Subcutaneous adipose tissue (tissue), 4 donors: Measurements from ENCODE around the gene CISD3. TPM values are rescaled to one million over a fixed set of nuclear protein-coding genes. Genes with fewer than 3 reads are reported as not detected.

Source experiments
- total RNA-seq, 4 donors: library from RNA; depleted of rRNA; stranded (reverse); fragments of >200 nt; gene quantifications; one replicate each; pipeline ENCODE4 v1.1.0, GENCODE V29; 2016
- TF ChIP-seq, protein P1 (sequence below): fragments of 450-650 bp; IDR thresholded peaks from one replicate; pipeline ENCODE4 v1.5.1; 2016; ENCODE audit warnings: low read depth, mild to moderate bottlenecking, control low read depth, antibody characterized with exemption, moderate library complexity

The CISD3 gene
- total RNA-seq, 4 donors from 2014 or later = 11.0 to 19.7 (median 15.1) TPM

DNA sequence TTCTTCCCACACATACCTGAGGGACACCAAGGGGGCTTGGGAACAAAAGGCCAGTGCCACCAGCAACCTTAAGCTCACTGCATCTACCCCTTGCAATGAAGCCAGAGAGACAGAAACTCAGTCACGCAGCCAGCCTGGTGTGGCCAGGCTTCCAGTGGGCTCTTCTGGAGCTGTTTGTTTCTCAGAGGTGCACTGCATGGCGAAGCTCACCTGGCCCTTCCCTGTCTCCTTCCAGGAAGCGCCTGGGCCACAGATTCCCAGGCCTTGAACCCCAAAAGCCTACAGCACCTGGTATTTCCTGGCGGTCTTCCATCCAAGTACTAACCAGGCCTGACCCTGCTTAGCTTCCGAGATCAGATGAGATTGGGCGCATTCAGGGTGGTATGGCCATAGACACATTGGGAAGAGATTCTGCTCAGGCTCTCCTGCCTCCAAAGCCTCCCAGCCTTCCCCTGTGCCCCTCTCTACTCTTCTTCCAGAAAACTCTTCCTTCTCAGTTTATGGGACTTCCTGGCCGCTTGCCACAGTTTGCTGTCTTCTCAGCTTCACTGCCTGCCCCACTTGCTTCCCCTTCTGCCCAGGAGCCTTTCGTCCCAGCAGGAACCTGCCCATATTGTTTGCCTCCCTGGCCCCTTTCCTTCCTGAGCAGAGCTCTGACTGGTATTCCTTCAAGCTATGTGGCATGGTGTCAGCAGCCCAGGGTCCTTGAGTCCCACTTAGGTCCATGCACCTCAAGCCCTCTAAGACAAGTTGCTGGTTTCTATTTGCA, 1.6 kb downstream of the CISD3 start:
- TF ChIP-seq, protein P1, sequence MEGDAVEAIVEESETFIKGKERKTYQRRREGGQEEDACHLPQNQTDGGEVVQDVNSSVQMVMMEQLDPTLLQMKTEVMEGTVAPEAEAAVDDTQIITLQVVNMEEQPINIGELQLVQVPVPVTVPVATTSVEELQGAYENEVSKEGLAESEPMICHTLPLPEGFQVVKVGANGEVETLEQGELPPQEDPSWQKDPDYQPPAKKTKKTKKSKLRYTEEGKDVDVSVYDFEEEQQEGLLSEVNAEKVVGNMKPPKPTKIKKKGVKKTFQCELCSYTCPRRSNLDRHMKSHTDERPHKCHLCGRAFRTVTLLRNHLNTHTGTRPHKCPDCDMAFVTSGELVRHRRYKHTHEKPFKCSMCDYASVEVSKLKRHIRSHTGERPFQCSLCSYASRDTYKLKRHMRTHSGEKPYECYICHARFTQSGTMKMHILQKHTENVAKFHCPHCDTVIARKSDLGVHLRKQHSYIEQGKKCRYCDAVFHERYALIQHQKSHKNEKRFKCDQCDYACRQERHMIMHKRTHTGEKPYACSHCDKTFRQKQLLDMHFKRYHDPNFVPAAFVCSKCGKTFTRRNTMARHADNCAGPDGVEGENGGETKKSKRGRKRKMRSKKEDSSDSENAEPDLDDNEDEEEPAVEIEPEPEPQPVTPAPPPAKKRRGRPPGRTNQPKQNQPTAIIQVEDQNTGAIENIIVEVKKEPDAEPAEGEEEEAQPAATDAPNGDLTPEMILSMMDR = no peak

DNA sequence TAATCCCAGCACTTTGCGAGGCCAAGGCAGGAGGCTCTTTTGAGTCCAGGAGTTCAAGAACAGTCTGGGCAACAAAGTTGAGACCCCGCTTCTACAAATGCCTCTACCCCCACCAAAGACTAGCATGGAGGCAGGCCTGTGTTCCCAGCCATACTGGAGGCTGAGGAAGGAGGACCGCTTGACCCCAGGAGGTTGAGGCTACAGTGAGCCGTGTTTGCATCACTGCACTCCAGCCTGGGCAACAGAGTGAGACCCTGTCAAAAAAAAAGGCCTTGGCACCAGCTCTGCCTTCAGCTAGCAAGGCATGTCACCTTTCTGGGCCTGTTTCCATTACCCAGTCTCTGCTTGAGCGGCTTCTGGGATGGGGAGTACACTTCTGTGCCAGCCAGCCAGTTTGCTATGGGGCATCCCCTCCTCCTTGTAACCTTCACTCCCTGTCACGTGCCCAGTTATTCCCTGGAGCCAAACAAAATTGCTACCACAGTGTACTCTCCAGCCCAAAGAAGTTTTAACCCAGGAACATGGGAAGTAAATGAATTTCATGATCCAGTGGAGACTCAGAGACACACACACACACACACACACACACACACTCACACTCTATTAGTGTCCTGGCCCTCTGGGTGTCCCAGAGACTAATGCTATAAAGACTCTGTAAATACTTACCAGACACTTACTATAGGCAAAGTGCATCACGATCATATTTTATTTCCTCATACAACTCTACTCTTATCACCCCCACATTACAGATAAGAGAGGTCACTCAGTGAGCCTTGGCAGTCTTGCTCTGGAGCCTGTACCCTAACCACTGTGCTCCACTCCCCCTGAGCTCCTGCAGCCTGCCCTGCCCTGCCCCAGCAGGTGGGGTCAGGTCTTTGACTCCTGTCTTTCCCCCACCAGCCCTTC, 2.5 kb downstream of the CISD3 start:
- TF ChIP-seq, protein P1 = no peak

DNA sequence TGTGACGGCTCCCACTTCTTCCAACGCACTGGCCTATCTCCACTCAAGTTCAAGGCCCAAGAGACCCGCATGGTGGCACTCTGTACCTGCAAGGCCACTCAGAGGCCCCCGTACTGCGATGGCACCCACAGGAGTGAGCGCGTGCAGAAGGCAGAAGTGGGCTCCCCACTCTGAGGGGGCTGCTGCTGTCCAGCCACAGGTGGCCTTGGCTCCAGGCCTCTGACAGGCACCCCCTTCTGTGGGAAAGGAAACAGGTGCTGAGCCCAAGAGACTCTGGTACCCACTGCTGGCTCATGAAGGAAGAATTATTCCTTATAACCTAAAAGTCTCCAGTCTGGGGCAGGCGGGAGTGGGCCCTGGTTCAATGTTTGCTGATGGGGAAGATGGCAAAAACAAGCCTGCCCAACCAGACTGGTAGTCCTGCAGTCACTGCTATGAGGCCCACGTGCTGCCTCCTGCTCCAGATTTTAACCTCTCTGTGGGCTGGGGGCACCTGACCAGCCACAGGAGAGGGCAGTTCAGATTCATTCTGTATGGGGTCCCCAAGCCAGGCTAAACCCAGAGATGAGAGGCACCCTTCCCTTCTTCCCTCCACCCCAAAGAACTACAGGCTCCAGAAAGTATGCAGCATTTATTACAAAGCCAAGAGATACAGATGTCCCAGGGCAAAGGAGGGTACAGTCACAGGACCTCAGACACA, 3.3 kb downstream of the CISD3 start:
- TF ChIP-seq, protein P1 = no peak

DNA sequence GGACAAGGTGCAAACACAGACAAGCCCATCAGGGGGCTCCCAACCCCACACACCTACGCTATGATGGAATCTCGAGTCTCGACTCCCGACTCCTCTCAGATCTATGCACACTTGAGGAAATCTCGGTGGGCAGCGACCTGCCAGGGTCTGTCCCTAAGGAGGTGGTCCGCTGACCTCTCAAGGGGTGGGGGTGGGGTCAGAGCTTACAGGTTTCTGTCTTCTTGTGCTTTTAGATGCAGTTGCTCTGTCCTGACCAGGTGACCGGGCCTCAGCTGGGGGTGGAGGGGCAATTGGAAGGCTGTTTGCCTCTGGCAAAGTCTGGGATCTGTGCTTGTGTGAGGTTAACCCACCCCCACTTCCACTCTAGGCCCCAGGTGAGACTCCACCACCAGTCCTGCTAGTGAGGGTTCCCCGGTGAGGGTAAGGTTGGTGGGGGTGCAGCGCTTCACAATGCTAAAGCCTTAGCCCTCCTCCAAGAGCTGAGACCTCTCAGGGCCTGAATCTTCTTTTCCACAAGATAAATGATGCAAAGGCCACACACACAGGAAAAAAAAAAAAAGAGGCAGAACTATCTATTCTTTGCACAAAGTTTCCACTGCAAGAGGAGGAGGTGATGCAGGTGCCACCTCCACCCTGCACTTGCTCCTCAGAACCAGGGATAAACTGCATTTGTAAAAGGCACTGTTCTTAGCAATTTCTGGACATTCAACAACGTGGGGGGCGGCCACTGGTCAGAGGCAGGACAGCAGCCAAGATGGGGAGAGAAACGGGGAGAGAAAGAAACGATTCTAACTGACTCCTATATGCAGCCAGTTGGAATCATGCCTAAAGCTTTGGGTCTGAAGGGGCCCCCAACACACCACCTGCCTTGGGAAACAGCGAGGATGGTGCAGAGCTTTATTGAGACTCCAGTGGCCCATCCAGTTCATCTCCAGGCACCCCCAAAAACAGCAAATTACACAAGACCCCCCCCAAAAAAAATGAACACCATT, 4.1 kb downstream of the CISD3 start:
- TF ChIP-seq, protein P1 = no peak

DNA sequence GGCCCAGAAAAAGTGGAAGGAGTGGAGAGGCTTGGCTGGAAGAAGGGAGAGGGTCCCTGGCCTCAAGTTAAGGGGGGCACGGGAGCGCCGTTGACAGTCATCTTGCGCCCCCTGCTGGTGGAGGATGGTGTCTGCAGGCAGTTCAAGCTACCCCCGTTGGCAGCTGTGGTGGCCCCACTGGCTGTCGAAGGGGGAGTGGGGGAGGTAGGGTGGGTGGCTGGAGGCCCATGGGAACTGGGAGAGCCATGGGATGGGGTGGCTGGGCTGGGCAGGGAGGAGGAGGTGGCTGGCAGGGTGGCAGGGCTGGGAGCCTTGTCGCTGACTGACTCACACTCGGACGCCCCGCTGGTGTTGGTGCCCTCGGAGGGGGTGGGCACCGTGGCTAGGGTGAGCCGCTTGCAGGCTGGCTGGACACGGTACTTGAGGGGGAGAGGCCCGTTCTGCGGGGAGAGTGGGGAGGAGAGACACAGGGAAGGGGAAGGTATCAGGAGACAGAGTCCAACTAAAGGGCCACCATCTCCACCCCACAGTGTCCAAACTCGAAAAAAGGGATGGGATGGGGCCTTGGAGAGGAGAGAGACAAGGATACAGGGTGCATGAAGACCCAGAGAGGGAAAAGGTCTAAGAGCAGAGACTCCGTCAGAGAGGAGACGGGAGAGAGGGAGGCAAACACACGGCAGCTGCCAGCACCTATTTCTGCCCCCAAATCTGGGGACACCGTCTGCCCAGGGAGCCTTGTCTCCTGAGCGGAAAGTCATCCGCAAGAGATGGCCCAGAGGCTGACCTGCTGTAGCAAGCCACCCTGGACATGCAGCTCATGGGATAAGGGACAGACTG, 5.2 kb downstream of the CISD3 start:
- TF ChIP-seq, protein P1 = no peak
